ENCODE data around the gene VARS2. TPM values are rescaled to one million over a fixed set of nuclear protein-coding genes. Genes with fewer than 3 reads are reported as not detected.
"Not testable (repeated sequence)": the region's sequence is repeated elsewhere in the genome, so short reads cannot be mapped to it uniquely, and the experiment has no call there.

VARS2 gene
- polyA plus RNA-seq, 1 of the 3 experiments (the other 2 are of a cell fraction), result 31.2 TPM

DNA sequence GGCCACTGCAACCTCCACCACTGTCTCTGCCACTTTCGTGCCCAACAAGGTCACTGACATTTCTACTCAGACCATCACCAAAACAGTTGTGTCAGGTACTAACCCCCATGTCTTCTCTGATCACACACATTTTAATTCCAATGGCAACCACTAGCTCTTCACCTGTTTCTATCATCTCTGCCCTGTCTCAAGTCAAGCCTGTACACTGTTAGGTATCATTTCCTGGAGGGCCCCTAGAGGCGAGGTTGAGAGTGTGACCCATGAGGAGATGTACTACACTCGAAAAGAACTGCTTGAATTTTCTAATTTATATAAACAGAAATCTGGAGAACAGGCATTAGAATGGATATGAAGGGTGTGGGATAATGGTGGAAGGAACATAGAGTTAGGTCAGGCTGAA lies 52.1 kb downstream of the VARS2 start:
- Histone ChIP-seq H3K9me3 (no peaks in the 10 kb centered on the region), H3K27ac (ENCODE audit: low read depth in 2 of 2, low read length in 1 of 2) (no peak overlapping the region), H3K4me1 (ENCODE audit: control insufficient read depth in 1 of 2, insufficient read depth in 2 of 2, low read depth in 1 of 2, low read length in 1 of 2) (no peaks in the 10 kb centered on the region; a peak in 1 of 4 replicates), H3K4me2 (no peak overlapping the region), H3K4me3 (ENCODE audit: low read depth in 2 of 2, low read length in 1 of 2) (no peak overlapping the region), H3F3A (replicated peaks; ENCODE audit: insufficient read depth) (no peaks in the 10 kb centered on the region), H4K20me1 (ENCODE audit: insufficient read depth) (no peaks in the 10 kb centered on the region), H3K36me3 (replicated peaks in 1 of 2; ENCODE audit: control insufficient read depth in 1 of 2, insufficient read depth in 2 of 2, low read length in 1 of 2) (no peaks in the 10 kb centered on the region), H3K9me2 (no peaks in the 10 kb centered on the region), H3K79me2 (ENCODE audit: insufficient read depth) (no peaks in the 10 kb centered on the region), H3K9ac (no peak overlapping the region), H3K27me3 (ENCODE audit: insufficient read depth) (no peaks in the 10 kb centered on the region; the same call in 1 of the 2 replicates), H2AFZ (ENCODE audit: low read depth) (no peak overlapping the region)
- POLR2A ChIA-PET, result no interaction called here
- CTCF ChIA-PET, result interaction anchor here (1.2 kb wide), 1 partner anchor 121 kb away, joined by 3 read pairs; no protein-coding TSS in a partner anchor
- WGBS (ENCODE audit: low lambda C conversion rate), result 10% methylated on average over 3 of the region's 3 CpGs
- no peak for DNase-seq
- TF ChIP-seq, protein P1, sequence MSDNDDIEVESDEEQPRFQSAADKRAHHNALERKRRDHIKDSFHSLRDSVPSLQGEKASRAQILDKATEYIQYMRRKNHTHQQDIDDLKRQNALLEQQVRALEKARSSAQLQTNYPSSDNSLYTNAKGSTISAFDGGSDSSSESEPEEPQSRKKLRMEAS (IDR thresholded peaks at IDR 0.05; ENCODE audit: low read depth), result no peak

DNA sequence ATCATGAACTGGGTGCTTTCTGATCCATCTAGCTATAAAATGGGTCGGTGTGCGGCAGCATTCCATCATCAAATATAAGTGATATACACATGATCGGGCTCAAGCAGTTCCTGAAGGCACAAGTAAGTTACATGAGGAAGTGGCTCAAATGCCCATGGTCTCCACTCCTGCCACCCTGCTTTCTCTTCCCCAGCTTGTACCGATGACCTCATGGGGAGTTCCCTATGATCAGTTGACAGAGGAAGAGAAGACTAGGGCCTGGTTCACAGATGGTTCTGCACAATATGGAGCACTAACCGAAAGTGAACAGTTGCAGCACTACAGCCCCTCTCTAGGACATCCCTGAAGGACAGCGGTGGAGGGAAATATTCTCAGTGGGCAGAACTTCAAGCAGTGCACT lies 55.1 kb downstream of the VARS2 start:
- POLR2A ChIA-PET; H3K27ac ChIP-seq (ENCODE audit: low read depth in 2 of 2, low read length in 1 of 2); H3K4me2 ChIP-seq; H3K4me1 ChIP-seq (ENCODE audit: control insufficient read depth in 1 of 2, insufficient read depth in 2 of 2, low read depth in 1 of 2, low read length in 1 of 2); H3F3A ChIP-seq (replicated peaks; ENCODE audit: insufficient read depth); H3K4me3 ChIP-seq (ENCODE audit: low read depth in 2 of 2, low read length in 1 of 2); H3K27me3 ChIP-seq (ENCODE audit: insufficient read depth); CTCF ChIA-PET; H3K9me3 ChIP-seq; H3K36me3 ChIP-seq (replicated peaks in 1 of 2; ENCODE audit: control insufficient read depth in 1 of 2, insufficient read depth in 2 of 2, low read length in 1 of 2); H3K9ac ChIP-seq; H2AFZ ChIP-seq (ENCODE audit: low read depth); H3K9me2 ChIP-seq; H3K79me2 ChIP-seq (ENCODE audit: insufficient read depth); H4K20me1 ChIP-seq (ENCODE audit: insufficient read depth); DNase-seq: not testable (repeated sequence)
- 41% methylated on average over 6 of the region's 6 CpGs for WGBS (ENCODE audit: low lambda C conversion rate)

DNA sequence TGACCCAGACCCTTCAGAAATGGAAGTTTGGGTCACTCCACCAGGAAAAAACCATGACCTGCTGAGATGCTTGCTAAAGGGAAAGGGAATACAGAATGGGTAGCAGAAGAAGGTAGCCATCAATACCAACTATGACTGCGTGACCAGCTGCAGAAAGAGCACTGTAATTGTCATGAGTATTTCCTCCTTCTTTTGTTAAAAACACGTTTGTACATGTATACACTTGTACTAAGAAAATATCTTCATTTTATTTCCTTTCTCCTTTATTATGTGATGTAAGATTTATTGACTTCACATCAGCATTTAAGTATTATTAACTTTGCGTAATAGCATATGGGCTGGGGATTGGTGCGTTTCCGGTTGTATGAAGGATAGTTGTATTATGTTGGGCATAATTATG lies 56.9 kb downstream of the VARS2 start:
- Histone ChIP-seq H3K9ac (no peak overlapping the region), H4K20me1 (ENCODE audit: insufficient read depth) (no peaks in the 10 kb centered on the region), H3K27ac (ENCODE audit: low read depth in 2 of 2, low read length in 1 of 2) (no peak overlapping the region), H3F3A (replicated peaks; ENCODE audit: insufficient read depth) (no peaks in the 10 kb centered on the region), H3K4me2 (no peak overlapping the region), H3K79me2 (ENCODE audit: insufficient read depth) (no peaks in the 10 kb centered on the region), H3K4me1 (ENCODE audit: control insufficient read depth in 1 of 2, insufficient read depth in 2 of 2, low read depth in 1 of 2, low read length in 1 of 2) (no peaks in the 10 kb centered on the region), H3K9me3 (no peaks in the 10 kb centered on the region), H2AFZ (ENCODE audit: low read depth) (no peak overlapping the region), H3K9me2 (no peaks in the 10 kb centered on the region), H3K4me3 (ENCODE audit: low read depth in 2 of 2, low read length in 1 of 2) (no peak overlapping the region), H3K36me3 (replicated peaks in 1 of 2; ENCODE audit: control insufficient read depth in 1 of 2, insufficient read depth in 2 of 2, low read length in 1 of 2) (no peaks in the 10 kb centered on the region), H3K27me3 (ENCODE audit: insufficient read depth) (no peaks in the 10 kb centered on the region; the same call in 1 of the 2 replicates)
- ChIA-PET POLR2A (no interaction called here), CTCF (no interaction called here)
- 53% methylated on average over 5 of the region's 5 CpGs for WGBS (ENCODE audit: low lambda C conversion rate)
- TF ChIP-seq GABPA (IDR thresholded peaks at IDR 0.05; ENCODE audit: low read depth) (no peak), MXI1 (IDR thresholded peaks at IDR 0.05; ENCODE audit: low read depth, low read length) (no peak), RFX5 (IDR thresholded peaks at IDR 0.05; ENCODE audit: low read length) (no peak), SMC3 (IDR thresholded peaks at IDR 0.05; ENCODE audit: low read depth, low read length) (no peak), FOXM1 (IDR thresholded peaks at IDR 0.05; ENCODE audit: low read depth) (no peak)
- TF ChIP-seq, protein P1 (IDR thresholded peaks at IDR 0.05; ENCODE audit: low read depth), result no peak
- DNase-seq, result no peak
